HCT116 (cell line): ENCODE data around the gene CERS4.

Source experiments
- CTCF ChIP-seq, 3 experiments: fragments of 200-600 bp in 1 of 3; sonication (generic) in 1 of 3; IDR thresholded peaks in 2 of 3; conservative IDR thresholded peaks in 1 of 3; 2 replicates each; pipeline ENCODE4 v1.5.1; 2012 to 2017; ENCODE audit warnings: low read depth in 2 of 3, low read length in 2 of 3, antibody characterized with exemption in 1 of 3, borderline replicate concordance in 1 of 3, control low read depth in 1 of 3, mild to moderate bottlenecking in 1 of 3, mixed read lengths in 1 of 3, mixed run types in 1 of 3, moderate library complexity in 1 of 3; ENCODE audit not compliant: insufficient read depth in 1 of 3
- MAX ChIP-seq: IDR thresholded peaks from 2 replicates; pipeline ENCODE4 v1.6.1; 2012
- POLR2A ChIP-seq: IDR thresholded peaks from 2 replicates; pipeline ENCODE4 v1.7.0; 2011; ENCODE audit warnings: borderline replicate concordance; ENCODE audit not compliant: insufficient read depth, insufficient read length; ENCODE audit errors: extremely low read depth
- RAD21 ChIP-seq: IDR thresholded peaks from 2 replicates; pipeline ENCODE4 v1.6.1; 2012; ENCODE audit warnings: low read depth, mild to moderate bottlenecking
- YY1 ChIP-seq: IDR thresholded peaks from 2 replicates; pipeline ENCODE4 v1.6.1; 2011; ENCODE audit warnings: low read length, low read depth, moderate library complexity, mild to moderate bottlenecking; ENCODE audit not compliant: insufficient replicate concordance; ENCODE audit errors: extremely low read depth
- ZNF274 ChIP-seq: fragments of 200-500 bp; sonication (Bioruptor generic); IDR thresholded peaks from 2 replicates; pipeline ENCODE4 v1.6.1; 2014; ENCODE audit warnings: mild to moderate bottlenecking, low read depth, low read length, inconsistent platforms

GRCh38 chr19:8212916-8213315 is 3.7 kb downstream of the CERS4 start:
- TF ChIP-seq CTCF (IDR thresholded peaks at IDR 0.05 in 2 of 3, conservative IDR thresholded peaks at IDR 0.05 in 1 of 3; ENCODE audit: borderline replicate concordance in 1 of 3, insufficient read depth in 1 of 3, low read depth in 2 of 3, low read length in 2 of 3), result no peak
- no peak for TF ChIP-seq POLR2A
- TF ChIP-seq RAD21, result no peak
- no peak for TF ChIP-seq MAX
- no peak for TF ChIP-seq ZNF274
- TF ChIP-seq YY1, result no peak
